ENCODE results near the gene CELF4. TPM values are rescaled to one million over a fixed set of nuclear protein-coding genes. Genes with fewer than 3 reads are reported as not detected.

The CELF4 gene
- total and polyA plus RNA-seq, 10 of the 15 experiments (the other 5 are each of a cell fraction or from before 2014, with no cell fraction given), result 0.03 to 0.32 TPM; not detected in 8

- ChIA-PET POLR2A (no interaction called here), CTCF (no interaction called here), SMC1A (ENCODE audit: uncharacterized antibody, unreplicated experiment) (no interaction called here), RAD21 (ENCODE audit: unreplicated experiment) (no interaction called here)
- H3K4me2 ChIP-seq (ENCODE audit: control insufficient read depth, insufficient read depth), result no peak overlapping the region
- intact Hi-C loops (cut with micrococcal nuclease; ENCODE audit: unreplicated experiment), result no loop called here
- no peaks in the 10 kb centered on the region for H3K4me1 ChIP-seq (ENCODE audit: control insufficient read depth, insufficient read depth, low read length)
- no peak for ATAC-seq
- no TSS peak for BruUV-seq (replicated peaks)
- no peaks in the 10 kb centered on the region for H3K79me2 ChIP-seq (ENCODE audit: control insufficient read depth, insufficient read depth, low read length)
- no peaks in the 10 kb centered on the region for H3K9me3 ChIP-seq (replicated peaks; ENCODE audit: control insufficient read depth, insufficient read depth, low read length)
- DNase-seq (ENCODE audit: low read depth, low spot score), result no peak
- no peaks in the 10 kb centered on the region; the same call in 1 of the 2 replicates for H4K20me1 ChIP-seq (ENCODE audit: control insufficient read depth, insufficient read depth)
- no peaks in the 10 kb centered on the region; a peak in 2 of 4 replicates for H3K27me3 ChIP-seq (replicated peaks in 1 of 2; ENCODE audit: control insufficient read depth in 2 of 2, insufficient read depth in 2 of 2, low read length in 1 of 2)
- no peak for FAIRE-seq
- H2AFZ ChIP-seq (ENCODE audit: control insufficient read depth, low read depth, low read length), result no peak overlapping the region
- no peak overlapping the region for H3K27ac ChIP-seq (ENCODE audit: control insufficient read depth, insufficient read depth)
- 20% methylated on average over 5 of the region's 5 CpGs for WGBS (ENCODE audit: insufficient coverage, insufficient replicate concordance, low lambda C conversion rate, missing lambda C conversion rate)
- H3K36me3 ChIP-seq (ENCODE audit: control insufficient read depth in 2 of 2, insufficient read depth in 2 of 2, low read length in 1 of 2), result no peaks in the 10 kb centered on the region
- TF ChIP-seq MTA2 (IDR thresholded peaks at IDR 0.05; ENCODE audit: low read depth) (no peak), RAD51 (IDR thresholded peaks at IDR 0.05) (no peak), ZNF217 (IDR thresholded peaks at IDR 0.05) (no peak), ZNF592 (IDR thresholded peaks at IDR 0.05) (no peak), ZNF622 (IDR thresholded peaks at IDR 0.05) (no peak)
- no peak overlapping the region for H3K9ac ChIP-seq (ENCODE audit: control insufficient read depth, insufficient read depth, low read length)
- H3K4me3 ChIP-seq, result no peak overlapping the region
- in situ Hi-C loops (cut with MboI), result no loop called here
These were observed 49.2 kb downstream of the CELF4 start for GRCh38 chr18:37516361-37516853.

Measured in GM12878 (cell line).